GM18498 (cell line): Measurements from ENCODE around the gene TNPO3.
A peak's percentile ranks its signal among the peaks of the same experiment; 100 is the strongest.
"Not testable (repeated sequence)": the region's sequence is repeated elsewhere in the genome, so short reads cannot be mapped to it uniquely, and the experiment has no call there.

Source experiments
- ATAC-seq: cut with Tn5 transposase; IDR thresholded peaks from one replicate; pipeline ENCODE4 v1.9.1; 2021; ENCODE audit warnings: mild to moderate bottlenecking, moderate library complexity; ENCODE audit not compliant: unreplicated experiment

Gene TNPO3

DNA sequence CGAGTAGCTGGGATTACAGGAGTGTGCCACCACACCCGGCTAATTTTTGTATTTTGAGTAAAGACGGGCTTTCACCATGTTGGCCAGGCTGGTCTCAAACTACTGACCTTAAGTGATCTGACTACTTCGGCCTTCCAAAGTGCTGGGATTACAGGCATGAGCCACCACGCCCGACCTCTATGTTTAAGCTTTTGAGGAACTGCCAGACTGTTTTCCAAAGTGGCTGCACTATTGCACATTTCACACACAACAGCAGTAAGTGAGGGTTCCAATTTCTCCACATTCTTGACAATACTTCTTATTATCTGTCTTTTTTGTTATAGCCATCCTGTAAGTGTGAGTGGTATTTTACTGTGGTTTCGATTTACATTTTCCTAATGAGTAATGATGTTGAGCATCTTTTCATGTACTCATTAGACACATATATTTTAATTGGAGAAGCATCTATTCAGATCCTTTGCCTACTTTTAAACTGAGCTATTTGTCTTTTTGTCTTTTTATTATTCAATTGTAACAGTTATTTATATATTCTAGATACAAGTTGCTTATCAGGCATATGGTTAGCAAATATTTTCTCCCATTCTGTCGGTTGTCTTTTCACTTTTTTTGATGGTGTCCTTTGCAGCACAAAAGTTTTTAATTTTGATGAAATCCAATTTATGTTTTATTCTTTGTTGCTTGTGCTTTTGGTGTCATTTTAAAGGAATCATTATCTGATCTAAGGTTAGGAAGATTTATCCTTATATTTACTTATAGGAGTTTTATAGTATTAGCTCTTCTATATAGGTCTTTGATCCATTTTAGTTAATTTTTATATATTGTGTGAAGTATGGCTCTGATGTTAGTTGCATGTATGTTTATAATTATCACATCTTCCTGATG lies 130.0 kb downstream of the TNPO3 start:
- ATAC-seq: no peak

DNA sequence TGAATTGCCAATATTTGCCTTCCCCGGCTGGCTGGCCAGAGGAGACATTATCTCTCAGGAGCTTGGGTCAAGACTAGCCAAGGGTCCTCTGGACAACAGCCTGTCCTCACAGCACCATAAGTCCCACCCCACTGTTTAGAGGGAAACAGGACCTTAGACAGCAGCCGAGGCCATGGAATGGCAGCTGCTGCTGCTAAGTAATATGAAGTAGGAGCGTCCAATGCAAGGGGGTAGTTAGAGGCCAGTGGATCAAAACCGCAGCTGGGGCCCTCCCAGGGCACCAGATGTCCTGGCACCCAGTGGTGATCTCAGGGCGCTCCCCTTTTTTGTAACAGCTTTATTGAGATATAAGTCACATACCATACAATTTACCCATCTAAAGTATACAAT lies 131.5 kb downstream of the TNPO3 start:
- no peak for ATAC-seq

DNA sequence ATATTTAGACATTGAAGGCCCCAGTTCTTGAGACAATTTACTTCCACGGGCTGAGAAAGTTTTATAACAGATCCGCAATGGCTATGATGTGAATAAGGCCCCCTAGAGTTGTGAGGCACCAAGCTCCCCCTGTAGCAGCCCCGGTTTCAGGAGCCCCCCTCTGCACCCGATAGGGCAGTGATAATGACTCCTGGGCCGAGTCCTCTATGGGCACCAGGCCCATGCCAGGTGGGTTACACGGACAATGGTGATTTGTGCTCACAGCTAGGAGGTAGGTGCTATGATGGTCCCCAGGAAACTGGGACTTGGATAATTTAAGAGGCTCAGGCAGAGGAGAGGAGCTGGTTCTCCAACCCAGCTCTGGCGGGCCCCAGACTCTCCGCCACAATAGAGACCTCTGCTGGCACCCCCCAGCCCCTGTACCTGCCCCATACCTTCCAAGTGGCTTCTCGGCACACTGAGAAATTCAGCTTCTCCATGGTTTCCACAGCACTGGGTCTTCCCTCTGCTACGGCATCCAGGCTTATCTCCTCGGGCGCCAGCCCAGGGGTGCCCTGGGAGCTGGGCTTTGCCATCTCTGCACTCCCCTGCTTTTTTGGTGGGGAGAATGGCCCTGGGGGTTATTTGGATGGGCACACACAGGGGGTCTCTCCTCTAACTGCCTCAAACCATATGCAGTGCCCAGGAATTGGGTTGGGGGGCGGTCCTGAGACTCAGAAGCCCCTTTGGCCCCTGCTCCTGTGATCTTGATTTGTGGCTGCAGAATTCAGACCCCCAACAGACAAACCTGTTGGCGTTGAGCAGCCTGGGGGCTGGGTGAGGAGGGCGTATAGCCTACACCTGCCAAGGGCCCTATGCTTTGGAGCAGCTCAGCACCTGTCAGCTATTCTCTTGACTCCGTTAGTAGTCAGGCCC lies 132.2 kb downstream of the TNPO3 start:
- ATAC-seq: no peak

- ATAC-seq: no peak
Measured at GRCh38 chr7:128921866-128922440, 133.0 kb downstream of the TNPO3 start.

GRCh38 chr7:128920913-128921582 lies 133.9 kb downstream of the TNPO3 start:
- ATAC-seq: no peak

GRCh38 chr7:128919881-128920799 lies 134.8 kb downstream of the TNPO3 start:
- no peak for ATAC-seq

DNA sequence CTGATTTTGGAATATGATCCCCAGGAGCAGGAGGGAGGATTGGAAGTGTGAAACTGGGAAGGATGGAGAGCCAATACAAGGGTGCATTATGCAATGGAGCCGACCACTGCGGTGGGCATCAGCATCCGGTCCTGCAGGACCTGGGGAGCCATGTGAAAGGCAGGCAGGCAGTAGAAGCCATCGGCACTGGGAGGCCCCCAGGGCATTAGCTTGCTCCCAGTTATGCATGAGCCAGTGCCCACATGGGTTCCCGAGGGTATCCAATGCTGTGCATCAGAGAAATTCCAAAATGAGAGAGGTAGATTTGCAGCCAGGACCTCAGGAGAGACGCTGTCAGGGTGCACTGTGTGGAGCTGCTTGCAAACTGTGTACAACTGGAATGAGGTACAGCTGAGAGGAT lies 135.7 kb downstream of the TNPO3 start:
- ATAC-seq: no peak

GRCh38 chr7:128918016-128918665 lies 136.8 kb downstream of the TNPO3 start:
- ATAC-seq: no peak

GRCh38 chr7:128917122-128917521 lies 137.8 kb downstream of the TNPO3 start:
- ATAC-seq: no peak

- ATAC-seq: no peak
Measured at GRCh38 chr7:128916643-128916915, 138.3 kb downstream of the TNPO3 start.

GRCh38 chr7:128915841-128916642 lies 138.9 kb downstream of the TNPO3 start:
- ATAC-seq: no peak

GRCh38 chr7:128915271-128915819 lies 139.6 kb downstream of the TNPO3 start:
- no peak for ATAC-seq

GRCh38 chr7:128914566-128915151 lies 140.3 kb downstream of the TNPO3 start:
- peak; percentile 54 for ATAC-seq

DNA sequence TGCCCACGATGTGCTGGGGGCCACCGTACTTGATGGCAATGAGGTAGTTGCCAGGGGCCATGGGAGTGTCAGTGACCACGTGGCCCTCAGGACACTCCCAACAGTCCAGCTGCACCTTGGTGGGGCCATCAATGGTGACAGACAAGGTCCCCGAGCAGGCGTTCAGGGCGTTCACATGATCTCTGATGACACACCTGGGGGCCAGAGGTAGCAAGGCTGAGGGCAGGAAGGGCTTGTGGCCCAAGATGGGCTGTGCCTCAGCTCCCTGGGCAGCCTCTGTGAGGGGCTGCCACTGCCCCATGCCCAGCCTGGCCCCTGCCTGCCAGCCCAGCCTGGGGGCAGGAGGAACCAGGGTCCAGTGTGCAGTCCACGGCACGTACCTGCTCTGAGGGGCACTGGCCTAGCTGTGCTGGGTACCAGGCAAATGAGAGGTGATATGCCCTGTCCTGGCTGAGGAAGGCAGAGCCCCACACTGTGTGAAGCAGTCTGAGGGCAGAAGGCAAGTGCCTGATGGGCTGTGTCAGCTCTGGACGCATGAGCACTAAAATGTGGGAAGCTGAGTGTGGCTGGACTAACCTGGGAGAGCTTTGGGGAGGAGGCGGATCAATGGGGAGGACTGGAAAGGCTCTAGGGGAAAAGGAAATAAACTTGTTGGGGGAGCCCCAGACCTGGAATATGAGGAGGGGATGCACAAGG lies 140.9 kb downstream of the TNPO3 start:
- no peak for ATAC-seq

- ATAC-seq: not testable (repeated sequence)
Measured at GRCh38 chr7:128912709-128913495, 142.0 kb downstream of the TNPO3 start.

- no peak for ATAC-seq
Measured at GRCh38 chr7:128912281-128912680, 142.6 kb downstream of the TNPO3 start.
